T-helper 1 cell treated with Interleukin-12 subunit alpha and Interleukin-12 subunit beta and Interleukin-4 antibody, amounts not matched to agents 30 μg/mL and 1 μg/mL, for 36 hours (primary cell): ENCODE measurements around the gene RAB3C.
"Not testable (repeated sequence)": the region's sequence is repeated elsewhere in the genome, so short reads cannot be mapped to it uniquely, and the experiment has no call there.

Source experiments
- H3K27ac Mint-ChIP-seq: one replicate; pipeline ENCODE4 v1.8.0; 2021; ENCODE audit warnings: mild to moderate bottlenecking, mixed read lengths
- H3K27me3 Mint-ChIP-seq: one replicate; pipeline ENCODE4 v1.8.0; 2021; ENCODE audit warnings: low read depth, mixed read lengths
- H3K36me3 Mint-ChIP-seq: one replicate; pipeline ENCODE4 v1.8.0; 2021; ENCODE audit warnings: low read depth, mixed read lengths
- H3K4me1 Mint-ChIP-seq: one replicate; pipeline ENCODE4 v1.8.0; 2021; ENCODE audit warnings: low read depth, mixed read lengths
- H3K4me3 Mint-ChIP-seq: one replicate; pipeline ENCODE4 v1.8.0; 2021; ENCODE audit warnings: mild to moderate bottlenecking, moderate library complexity, mixed read lengths
- H3K9me3 Mint-ChIP-seq: one replicate; pipeline ENCODE4 v1.8.0; 2021; ENCODE audit warnings: mixed read lengths

Gene RAB3C

GRCh38 chr5:58582803-58583491 is at the start of gene RAB3C:
Gene RAB3C (plus strand): TSS chr5:58583075. CDS start chr5:58583209, 134 bp downstream.
- Mint-ChIP-seq H3K27ac (no peak within 1 kb of the TSS), H3K9me3 (no peaks in the 10 kb centered on the region), H3K36me3 (no peaks in the 10 kb centered on the region), H3K4me3 (peak within 1 kb of the TSS; percentile 81), H3K27me3 (peaks cover 49% of the 10 kb centered on the region), H3K4me1 (peaks cover 10% of the 10 kb centered on the region)

- not testable (repeated sequence) for H3K4me3 Mint-ChIP-seq, H3K27ac Mint-ChIP-seq, H3K4me1 Mint-ChIP-seq, H3K36me3 Mint-ChIP-seq, H3K27me3 Mint-ChIP-seq, H3K9me3 Mint-ChIP-seq
These were observed 40.9 kb upstream of the RAB3C start for GRCh38 chr5:58541935-58542334.

GRCh38 chr5:58542709-58543108 is 40.2 kb upstream of the RAB3C start:
- no peaks in the 10 kb centered on the region for H3K4me1 Mint-ChIP-seq
- no peak overlapping the region for H3K4me3 Mint-ChIP-seq
- no peak overlapping the region for H3K27ac Mint-ChIP-seq
- no peaks in the 10 kb centered on the region for H3K36me3 Mint-ChIP-seq
- no peaks in the 10 kb centered on the region for H3K27me3 Mint-ChIP-seq
- H3K9me3 Mint-ChIP-seq: no peaks in the 10 kb centered on the region

- Mint-ChIP-seq H3K4me1 (no peaks in the 10 kb centered on the region), H3K27me3 (no peaks in the 10 kb centered on the region), H3K4me3 (no peak overlapping the region), H3K9me3 (no peaks in the 10 kb centered on the region), H3K27ac (no peak overlapping the region), H3K36me3 (no peaks in the 10 kb centered on the region)
These were observed 39.2 kb upstream of the RAB3C start for GRCh38 chr5:58543723-58544122.

- no peaks in the 10 kb centered on the region for H3K27me3 Mint-ChIP-seq
- no peak overlapping the region for H3K4me3 Mint-ChIP-seq
These were observed 38.7 kb upstream of the RAB3C start for GRCh38 chr5:58544195-58544594.

GRCh38 chr5:58544926-58545325 is 37.9 kb upstream of the RAB3C start:
- Mint-ChIP-seq H3K9me3 (no peaks in the 10 kb centered on the region), H3K27me3 (no peaks in the 10 kb centered on the region), H3K4me1 (no peaks in the 10 kb centered on the region), H3K4me3 (no peak overlapping the region), H3K27ac (no peak overlapping the region), H3K36me3 (no peaks in the 10 kb centered on the region)

More at GRCh38 chr5:58544195-58544594, 38.7 kb upstream of the RAB3C start:
- Mint-ChIP-seq H3K4me1 (no peaks in the 10 kb centered on the region), H3K27ac (no peak overlapping the region), H3K36me3 (no peaks in the 10 kb centered on the region), H3K9me3 (no peaks in the 10 kb centered on the region)

GRCh38 chr5:58545912-58546311 is 37.0 kb upstream of the RAB3C start:
- Mint-ChIP-seq H3K4me3 (no peak overlapping the region), H3K27me3 (no peaks in the 10 kb centered on the region), H3K4me1 (no peaks in the 10 kb centered on the region), H3K36me3 (no peaks in the 10 kb centered on the region), H3K27ac (no peak overlapping the region), H3K9me3 (no peaks in the 10 kb centered on the region)

GRCh38 chr5:58548068-58548467 is 34.8 kb upstream of the RAB3C start:
- Mint-ChIP-seq H3K4me3 (no peak overlapping the region), H3K9me3 (no peaks in the 10 kb centered on the region), H3K27ac (no peak overlapping the region), H3K27me3 (no peaks in the 10 kb centered on the region), H3K36me3 (no peaks in the 10 kb centered on the region), H3K4me1 (no peaks in the 10 kb centered on the region)

- Mint-ChIP-seq H3K4me1 (no peaks in the 10 kb centered on the region), H3K27me3 (no peaks in the 10 kb centered on the region), H3K27ac (no peak overlapping the region), H3K36me3 (no peaks in the 10 kb centered on the region), H3K9me3 (no peaks in the 10 kb centered on the region), H3K4me3 (no peak overlapping the region)
These were observed 31.4 kb upstream of the RAB3C start for GRCh38 chr5:58551492-58551891.

GRCh38 chr5:58557665-58558338 is 25.1 kb upstream of the RAB3C start:
- H3K36me3 Mint-ChIP-seq, H3K27ac Mint-ChIP-seq, H3K9me3 Mint-ChIP-seq, H3K4me3 Mint-ChIP-seq, H3K4me1 Mint-ChIP-seq, H3K27me3 Mint-ChIP-seq: not testable (repeated sequence)

- not testable (repeated sequence) for H3K27ac Mint-ChIP-seq, H3K4me1 Mint-ChIP-seq, H3K9me3 Mint-ChIP-seq, H3K36me3 Mint-ChIP-seq, H3K27me3 Mint-ChIP-seq, H3K4me3 Mint-ChIP-seq
These were observed 19.7 kb upstream of the RAB3C start for GRCh38 chr5:58563016-58563700.

- not testable (repeated sequence) for H3K27me3 Mint-ChIP-seq, H3K9me3 Mint-ChIP-seq, H3K4me1 Mint-ChIP-seq, H3K4me3 Mint-ChIP-seq, H3K27ac Mint-ChIP-seq, H3K36me3 Mint-ChIP-seq
These were observed 18.6 kb upstream of the RAB3C start for GRCh38 chr5:58564043-58564832.

GRCh38 chr5:58565033-58565432 is 17.8 kb upstream of the RAB3C start:
- Mint-ChIP-seq H3K9me3 (no peaks in the 10 kb centered on the region), H3K27me3 (no peaks in the 10 kb centered on the region), H3K4me3 (no peak overlapping the region), H3K36me3 (no peaks in the 10 kb centered on the region), H3K27ac (no peak overlapping the region), H3K4me1 (no peaks in the 10 kb centered on the region)

GRCh38 chr5:58571501-58571900 is 11.4 kb upstream of the RAB3C start:
- Mint-ChIP-seq H3K27me3 (no peaks in the 10 kb centered on the region), H3K9me3 (no peaks in the 10 kb centered on the region), H3K4me3 (no peak overlapping the region), H3K4me1 (no peaks in the 10 kb centered on the region), H3K36me3 (no peaks in the 10 kb centered on the region), H3K27ac (no peak overlapping the region)
